Colon (tissue), 2 donors: ENCODE data around the gene PTPRG.
"Not testable (repeated sequence)": the region's sequence is repeated elsewhere in the genome, so short reads cannot be mapped to it uniquely, and the experiment has no call there.

Source experiments
- FAIRE-seq: peaks from 2 replicates; lab custom pipeline; 2012; peaks lifted over from hg19 to GRCh38; lab: Jason Lieb, UNC
- donor health status: control.
- donor health status: control.

Gene PTPRG

DNA sequence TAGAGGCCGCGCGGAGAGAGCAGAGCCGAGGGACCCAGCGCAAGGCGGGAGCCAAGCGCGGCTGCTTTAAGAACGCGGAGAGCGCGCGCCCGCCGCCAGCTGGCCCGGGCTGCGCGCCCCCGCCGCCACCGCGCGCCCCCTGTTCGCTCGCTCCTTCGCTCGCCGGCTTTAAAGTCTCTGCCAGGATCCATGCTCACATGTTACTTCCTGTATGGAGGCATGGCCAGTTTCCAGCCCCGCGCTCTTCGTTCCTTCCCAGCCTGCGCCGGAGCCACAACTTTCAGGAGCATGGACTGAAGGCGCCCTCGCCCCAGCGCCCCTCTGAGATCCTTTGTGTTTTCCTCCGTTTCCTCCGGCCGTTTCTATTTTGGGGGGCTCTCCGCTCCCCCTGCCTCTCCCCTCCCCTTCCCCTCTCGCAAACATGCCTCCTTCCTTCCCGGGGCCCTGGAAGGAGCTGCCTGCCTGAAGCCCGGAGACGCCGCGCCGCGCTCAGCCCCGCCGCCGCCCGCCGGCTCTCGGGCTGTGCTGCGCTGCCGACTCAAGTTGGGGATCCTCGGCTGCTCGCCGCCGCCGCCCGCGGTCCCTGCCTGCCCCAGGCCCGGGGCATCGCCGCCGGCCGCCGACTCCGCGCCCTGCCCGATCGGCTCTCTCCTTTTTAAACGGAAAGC, at the start of gene PTPRG:
Gene PTPRG (plus strand): TSS at position 198 of the 668 bp plus-strand sequence. CDS start 717 bp downstream, outside the sequence.
- FAIRE-seq: no peak

DNA sequence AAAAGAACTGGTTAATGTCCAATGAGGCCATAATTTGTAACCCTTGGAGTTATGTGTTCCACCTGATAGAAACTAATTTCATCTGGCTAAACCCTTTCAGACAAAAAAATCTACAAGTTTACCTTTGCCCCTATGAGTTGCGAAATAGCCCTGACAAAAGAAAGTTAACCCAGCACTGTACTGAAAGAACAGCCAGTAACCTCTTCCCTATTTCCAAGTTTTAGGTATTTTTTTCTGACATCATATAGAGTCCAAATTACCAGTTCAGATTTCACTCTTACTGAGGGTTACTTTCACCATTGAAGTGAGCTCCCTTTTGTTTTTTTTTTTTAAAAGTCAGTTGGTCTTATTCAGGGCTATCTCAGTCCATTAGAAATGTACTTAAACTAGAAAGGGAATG, 42.8 kb upstream of the PTPRG start:
- no peak for FAIRE-seq

DNA sequence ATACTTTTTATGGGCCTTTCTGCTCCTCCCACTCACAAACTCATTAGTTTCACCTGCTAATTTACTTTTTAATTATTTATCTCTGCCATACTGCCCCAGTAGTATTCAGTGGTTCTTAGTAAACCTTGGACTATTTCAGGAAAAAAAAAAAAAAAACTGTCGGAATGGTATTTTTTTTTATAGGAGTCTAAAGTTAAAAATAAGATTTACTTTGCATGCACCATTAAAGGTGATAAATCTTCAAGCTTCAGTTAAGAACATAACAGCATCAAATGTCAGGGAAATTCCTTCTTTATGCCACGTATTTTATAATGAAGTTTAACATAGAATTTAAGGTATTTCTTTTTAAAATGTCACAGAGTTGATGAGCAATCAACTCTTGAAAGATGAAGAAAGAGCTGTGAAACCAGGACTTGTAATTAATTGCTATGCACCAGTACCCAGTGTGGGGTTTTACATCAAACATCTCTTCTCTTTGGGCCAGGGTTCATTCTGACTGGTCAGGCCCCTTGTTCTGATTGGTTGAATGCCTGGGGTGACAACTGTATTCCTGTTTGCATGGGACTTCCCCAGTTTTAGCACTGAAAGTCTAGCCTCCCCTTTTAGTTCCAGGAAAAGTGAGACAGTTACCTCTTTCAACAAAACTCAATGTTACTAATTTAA, 40.3 kb upstream of the PTPRG start:
- no peak for FAIRE-seq

DNA sequence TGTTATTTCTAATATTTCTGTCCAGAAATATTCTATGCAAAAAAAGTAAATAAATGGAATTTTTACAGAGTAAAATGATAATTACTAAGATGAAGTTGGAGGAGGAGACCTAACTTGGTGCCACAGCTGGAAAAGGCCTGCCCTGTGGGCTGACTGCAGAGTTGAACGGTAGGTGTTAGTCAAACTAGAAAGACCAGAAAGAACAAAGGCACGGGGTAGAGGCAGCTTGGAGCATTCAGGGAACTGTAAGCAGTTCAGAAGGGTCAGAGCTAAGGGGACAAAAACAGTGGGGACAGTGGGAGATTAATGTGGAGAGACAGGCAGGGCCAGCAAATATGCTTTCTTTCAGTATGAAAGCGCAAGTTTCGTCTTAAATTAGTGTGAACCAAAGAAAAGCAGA, 39.3 kb upstream of the PTPRG start:
- no peak for FAIRE-seq

DNA sequence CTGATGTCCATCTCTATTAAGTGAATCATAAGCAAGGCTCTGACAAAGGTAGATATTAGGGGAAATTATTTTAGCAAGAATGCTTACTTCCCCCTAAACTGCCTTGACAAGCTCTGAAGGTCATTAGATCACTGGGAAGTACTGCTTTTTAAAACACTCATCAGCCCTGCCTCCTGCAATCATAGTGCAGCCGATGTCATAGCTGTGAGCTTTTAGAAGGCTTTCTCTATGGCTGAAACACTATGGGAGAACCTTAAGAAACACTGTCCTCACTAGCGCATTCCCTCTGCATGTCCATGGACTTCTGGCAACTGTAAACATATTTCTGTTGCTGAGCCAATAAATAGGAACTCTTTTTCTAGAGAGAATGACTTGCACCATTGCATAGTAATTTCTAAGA, 38.7 kb upstream of the PTPRG start:
- no peak for FAIRE-seq

DNA sequence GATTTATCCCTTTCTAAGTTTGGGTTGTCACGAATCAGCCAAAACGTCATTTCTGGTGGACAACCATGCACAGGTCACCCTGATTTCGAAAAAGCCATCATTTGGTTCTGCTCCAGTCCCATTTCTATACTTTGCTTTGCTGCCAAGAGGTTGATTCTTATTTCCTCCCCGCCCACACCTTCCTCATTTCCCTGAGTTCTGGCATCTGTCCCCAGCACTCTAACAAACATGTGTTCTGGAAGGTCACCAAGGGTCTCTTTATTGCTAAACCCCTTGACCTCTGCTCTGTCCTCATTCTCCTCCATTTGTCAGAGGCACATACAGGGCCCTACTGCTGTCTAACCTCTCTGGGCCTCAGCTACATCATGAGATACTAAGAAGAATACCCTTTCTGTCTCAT, 36.4 kb upstream of the PTPRG start:
- no peak for FAIRE-seq

DNA sequence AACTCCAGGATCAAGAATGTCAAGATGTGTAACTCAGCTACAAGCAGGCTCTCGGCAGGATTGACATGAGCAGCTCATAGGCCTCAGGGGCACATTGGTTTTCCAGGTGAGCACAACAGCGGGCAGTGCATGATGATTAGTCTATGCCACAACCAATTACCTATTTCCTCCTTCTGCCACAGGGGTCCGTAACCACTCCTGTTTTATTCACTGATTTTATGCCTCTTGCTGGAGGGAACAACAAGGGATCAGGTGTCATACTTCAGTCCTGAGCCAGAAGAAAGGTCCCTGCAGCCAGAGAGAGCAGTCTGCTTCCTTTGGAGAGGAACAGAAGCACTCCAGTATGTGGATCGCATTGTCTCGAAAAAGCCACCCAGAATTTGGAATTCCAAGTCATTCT, 35.1 kb upstream of the PTPRG start:
- no peak for FAIRE-seq

DNA sequence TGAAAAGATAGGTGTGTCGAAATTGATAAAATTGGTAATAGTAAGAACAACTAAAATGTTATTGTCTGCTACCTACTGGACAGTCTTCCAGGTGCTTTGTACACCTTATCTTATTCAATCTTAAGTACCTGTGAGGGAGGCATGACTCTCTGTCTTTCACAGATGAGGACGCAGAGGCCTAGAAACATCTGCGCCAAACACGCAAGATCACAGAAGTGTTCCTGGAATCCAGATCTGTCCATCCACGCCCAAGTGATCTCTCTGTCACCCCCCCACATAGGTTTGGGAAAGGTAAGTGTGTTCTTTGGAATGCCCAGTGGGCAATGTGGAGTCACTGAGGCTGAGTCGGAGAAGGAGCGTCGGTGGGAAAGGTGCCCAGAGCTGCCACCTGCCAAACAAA, 34.4 kb upstream of the PTPRG start:
- FAIRE-seq: no peak

DNA sequence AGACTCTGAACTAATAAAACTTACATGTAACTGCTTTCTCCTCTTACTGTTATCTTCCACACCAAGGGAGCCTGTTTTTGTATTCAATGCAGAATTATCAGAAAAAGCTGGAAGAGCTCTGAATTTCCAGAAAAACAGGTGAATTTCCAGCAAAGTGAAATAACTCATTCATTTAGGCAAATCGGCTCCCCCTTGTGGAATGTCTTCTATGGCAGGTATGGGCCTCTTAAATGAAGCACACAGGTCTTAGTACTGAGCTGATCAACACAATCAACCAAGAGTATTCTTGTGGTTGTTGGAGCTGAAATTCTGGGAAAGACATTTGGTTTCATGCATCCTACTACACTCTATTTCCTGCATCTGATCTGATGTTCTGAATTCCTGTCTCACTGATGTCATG, 31.0 kb upstream of the PTPRG start:
- FAIRE-seq: no peak

DNA sequence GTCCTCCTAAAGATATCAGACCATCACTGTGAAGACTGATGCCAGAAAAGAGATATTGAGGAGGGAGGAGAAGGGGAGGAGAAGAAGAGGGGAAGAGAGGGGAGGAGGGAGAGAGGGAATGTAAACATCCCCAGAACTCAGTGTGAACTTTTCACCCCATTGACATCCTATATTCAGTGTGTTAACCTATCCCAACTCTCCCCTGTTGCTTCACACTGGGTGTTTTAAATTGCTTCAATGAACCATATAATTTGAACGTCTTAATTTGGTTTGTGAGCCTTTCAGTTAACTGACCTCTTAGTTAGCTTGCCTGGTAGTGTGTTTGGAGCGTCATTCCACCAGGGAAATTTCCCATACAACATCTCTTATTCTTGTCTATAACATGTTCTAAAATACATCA, 29.8 kb upstream of the PTPRG start:
- FAIRE-seq: no peak

DNA sequence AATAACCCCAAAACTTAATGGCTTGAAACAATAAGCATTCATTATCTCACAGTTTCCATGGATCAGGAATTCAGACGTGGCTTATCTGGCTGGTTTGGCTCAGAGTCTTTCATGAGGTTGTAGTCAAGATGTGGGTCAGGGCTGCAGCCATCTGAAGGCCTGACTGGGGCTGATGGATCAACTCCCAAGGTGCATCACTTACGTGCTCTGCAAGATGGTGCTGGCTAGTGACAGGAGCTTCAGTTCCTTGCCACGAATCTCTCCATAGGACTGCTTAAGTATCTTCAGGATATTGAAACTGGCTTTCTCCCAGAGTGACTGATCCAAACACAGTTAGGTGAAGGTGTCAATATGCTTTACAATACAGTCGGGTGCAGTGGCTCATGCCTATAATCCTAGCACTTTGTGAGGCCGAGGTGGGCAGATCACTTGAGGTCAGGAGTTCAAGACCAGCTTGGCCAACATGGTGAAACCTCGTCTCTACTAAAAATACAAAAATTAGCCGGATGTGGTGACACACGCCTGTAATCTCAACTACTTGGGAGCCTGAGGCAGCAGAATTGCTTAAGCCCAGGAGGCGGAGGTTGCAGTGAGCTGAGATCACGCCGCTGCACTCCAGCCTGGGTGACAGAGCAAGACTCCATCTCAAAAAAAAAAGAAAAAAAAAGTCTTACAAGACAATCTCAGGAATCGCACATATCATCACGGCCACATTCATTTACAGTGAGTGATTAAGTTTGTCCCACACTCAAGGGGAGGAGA, 28.5 kb upstream of the PTPRG start:
- FAIRE-seq: no peak

DNA sequence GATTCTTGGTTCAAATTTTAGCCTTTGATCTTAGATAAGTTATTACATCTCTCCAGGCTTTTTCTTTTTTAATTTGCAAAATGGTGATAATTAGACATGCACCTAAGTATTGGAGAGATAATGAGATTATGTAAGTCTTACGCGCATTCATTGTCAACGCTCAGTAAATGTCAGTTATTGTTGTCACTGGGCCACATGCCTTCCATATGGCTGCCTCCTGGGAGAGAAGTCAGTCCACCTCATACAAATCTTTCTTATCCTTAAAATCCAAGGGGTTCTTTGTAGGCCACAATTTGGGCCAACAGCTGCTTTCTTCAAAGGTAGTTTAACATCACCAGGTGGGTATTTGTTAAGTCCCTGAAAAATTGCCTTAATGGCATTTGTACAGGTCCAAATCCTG, 25.5 kb upstream of the PTPRG start:
- FAIRE-seq: no peak

DNA sequence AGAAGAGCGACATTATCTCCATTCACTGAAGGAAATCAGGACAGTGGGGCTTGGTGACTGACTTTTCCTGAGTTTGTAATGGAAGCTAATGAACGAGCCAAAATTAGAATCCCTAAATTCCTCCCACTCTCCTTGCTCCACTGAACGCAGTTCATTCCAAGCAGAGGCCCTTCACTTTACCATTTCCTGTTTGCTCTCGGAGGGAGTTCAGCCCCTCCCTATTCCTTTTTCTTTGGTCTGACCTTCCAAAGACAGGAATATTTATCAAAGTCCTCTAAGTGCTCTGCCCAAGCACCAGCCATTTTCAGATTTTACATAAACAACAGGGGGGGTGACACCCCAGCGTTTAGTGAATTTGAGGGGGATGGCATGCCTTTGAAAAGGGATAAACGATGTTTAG, 24.0 kb upstream of the PTPRG start:
- FAIRE-seq: no peak

DNA sequence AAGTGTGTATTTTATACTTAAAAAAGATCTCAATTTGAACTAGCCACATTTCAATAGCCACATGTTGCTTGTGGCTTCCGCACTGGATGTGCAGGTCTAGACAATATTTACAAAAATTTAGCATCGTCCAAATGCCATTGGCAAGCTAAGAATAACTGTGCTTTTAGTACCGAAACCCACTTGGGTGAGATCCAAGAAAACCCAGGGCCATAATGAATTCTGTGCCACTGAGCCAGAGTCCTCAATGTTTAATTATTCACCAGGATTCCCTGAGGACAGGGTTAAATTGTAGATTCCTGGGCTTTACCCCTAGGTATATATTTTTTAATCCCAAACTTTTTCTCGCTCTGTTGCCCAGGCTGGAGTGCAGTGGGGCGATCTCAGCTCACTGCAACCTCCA, 22.9 kb upstream of the PTPRG start:
- no peak for FAIRE-seq

DNA sequence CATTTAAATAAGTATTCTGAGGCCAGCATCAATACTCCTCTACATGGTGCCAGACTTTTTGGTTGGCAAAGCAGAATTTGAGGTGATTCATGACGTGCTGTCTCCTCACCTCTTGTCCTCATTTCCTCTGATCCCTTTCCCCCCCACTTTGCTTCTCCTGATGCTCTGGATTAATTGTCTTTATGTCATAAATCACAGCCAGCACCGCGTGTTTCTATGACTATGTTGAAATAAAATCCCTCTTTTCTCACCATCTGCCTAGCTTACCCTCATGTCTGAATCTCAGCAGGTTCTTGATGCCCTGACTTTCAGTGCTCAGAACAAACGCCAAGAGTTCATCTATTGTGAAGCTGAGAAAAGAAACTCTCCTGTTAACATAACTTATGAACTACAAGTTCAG, 19.7 kb upstream of the PTPRG start:
- FAIRE-seq: no peak

DNA sequence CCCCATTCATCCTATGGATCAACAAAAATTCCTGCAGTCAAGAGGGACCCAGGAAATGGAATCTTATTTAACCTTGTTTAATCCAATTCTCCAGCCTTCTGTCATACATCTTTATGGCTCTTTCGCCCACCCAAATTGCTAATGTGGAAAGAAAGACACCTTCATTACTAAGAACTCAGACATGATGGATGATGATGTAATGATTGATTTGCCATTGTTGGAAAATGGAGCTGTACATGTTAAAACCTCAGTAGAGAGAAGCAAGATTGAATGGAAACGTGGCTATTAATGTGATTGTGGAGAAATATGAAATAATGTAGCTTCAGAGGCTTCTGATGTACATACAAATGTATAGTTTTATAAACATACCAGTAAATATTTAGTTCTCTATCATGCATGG, 15.7 kb upstream of the PTPRG start:
- no peak for FAIRE-seq

DNA sequence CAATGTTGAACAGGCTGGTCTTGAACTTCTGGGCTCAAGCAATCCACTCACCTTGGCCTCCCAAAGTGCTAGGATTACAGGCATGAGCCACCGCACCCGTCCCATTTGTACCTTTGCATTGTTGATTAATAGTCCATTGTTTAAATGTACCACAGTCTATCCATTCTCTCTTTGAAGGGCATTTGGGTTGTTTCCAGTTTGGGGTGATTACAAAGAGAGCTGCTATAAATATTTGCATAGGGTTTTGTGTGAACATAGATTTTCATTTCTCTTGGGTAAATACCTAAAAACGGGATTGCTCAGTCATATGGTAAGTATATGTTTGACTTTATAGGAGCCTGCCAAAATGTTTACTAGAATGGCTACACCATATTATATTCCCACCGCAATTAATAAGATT, 13.7 kb upstream of the PTPRG start:
- no peak for FAIRE-seq

DNA sequence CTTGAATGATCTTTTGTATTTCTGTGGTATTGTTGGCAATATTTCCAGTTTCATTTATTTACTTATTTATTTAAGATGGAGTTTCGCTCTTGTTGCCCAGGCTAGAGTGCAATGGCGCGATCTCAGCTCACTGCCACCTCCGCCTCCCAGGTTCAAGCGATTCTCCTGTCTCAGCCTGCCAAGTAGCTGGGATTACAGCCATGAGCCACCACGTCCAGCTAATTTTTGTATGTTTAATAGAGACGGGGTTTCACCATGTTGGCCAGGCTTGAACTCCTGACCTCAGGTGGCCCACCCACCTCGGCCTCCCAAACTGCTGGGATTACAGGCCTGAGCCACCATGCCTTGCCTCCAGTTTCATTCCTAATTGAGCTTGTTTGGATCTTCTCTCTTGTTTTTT, 8.7 kb upstream of the PTPRG start:
- not testable (repeated sequence) for FAIRE-seq

DNA sequence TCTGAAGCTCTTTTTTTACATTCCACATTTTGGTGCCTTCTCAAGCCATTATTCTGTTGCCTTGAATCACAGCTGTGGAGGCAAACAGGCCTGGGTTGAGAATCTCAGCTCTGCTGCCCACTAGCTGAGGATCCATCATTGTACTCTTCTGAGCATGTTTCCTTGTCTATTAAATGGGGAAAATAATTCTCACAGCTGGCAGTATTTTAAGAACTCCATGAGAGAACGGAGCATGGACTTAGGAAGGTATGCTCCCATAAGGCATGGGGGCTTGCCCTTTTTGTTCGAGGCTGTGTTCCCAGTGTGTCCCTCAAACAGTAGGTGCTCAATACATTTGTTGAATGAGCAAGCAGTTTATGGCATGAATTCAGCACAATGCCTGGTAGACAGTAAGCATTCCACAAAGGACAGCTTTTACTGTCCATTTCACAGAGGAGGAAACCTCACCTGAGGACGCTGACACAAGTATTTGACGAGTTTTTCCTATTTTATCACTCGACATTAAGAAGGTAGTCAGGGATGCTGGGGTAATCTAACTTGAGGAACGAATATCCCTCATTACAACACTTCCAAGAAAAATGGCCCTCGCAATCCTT, 2.1 kb upstream of the PTPRG start:
- FAIRE-seq: no peak

DNA sequence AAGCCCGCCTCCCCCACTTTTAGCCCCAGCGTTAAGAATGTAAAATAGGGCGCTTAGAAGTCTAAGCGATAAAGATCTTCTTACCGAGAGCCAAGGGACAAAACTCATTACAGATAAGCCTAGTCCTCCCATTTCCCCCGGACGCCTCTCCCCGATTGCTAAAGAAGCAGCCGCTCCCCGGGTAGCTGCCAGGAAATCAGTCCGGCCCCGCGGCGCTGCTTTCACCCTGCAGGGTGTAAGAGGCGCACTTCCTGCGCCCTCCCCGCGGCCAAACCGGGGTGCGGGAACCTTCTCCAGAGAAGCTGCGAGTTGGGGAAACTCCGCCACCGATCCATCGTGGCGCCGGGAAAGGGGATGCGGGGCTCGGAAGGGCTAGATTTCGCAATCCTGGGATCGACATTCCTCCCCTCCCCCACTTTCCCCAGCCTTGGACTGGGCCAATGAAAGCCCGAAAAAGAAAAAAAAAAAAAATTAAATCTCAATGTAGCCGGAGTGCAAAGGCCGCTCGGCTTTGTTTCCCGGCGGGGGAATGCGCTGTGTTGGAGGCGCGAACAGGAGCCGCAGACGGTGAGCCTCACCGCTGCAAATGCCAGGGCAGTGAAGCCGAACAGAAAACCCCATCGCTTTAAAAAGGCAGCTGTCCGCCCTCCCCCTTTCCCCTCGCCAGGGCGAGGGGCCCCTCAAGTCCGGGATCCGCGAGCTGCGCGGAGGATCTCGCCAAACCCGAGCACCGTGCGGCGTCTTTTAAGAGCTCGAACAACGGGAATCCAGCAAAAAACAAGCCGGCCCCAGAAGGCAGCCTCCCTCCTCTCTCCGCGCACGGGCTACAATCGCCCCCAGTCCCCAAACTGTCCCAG, 626 bp upstream of the PTPRG start:
- FAIRE-seq: no peak

DNA sequence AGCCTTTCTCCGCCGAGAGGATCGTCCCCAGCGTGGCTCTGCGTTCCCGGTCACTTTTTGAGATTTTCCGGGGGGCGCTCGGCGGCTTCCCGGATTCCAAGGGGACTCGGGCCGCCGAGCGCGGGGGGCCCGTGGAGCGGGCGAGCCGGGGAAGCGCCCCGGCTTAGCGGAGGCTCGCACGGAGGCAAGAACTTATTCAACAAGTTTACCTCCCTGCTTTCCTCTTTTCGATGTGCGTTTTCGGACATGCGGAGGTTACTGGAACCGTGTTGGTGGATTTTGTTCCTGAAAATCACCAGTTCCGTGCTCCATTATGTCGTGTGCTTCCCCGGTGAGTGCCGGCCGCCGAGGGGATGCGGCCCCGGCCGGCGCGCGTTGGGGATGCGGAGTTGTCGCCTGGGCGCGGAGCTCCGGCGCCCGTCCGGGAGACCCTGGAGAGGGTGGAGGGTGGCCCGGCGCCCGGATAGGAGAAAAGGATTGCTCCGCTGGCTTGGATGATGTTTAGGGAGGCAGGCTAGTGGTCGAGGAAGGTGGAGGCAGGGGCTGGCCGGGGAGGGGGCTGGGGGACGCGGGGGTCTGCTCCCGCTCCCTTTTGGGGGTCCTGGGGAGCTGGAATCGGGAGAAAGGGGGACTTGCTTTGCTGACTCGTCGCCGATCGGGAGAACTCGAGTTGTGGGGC, 810 bp downstream of the PTPRG start:
- no peak for FAIRE-seq
